PC-9 (cell line): ENCODE measurements around the gene C10orf105. TPM values are rescaled to one million over a fixed set of nuclear protein-coding genes. Genes with fewer than 3 reads are reported as not detected.

Experiments used
- BruUV-seq: library from RNA; stranded (reverse); fragments of 400-500 nt; replicated peaks from 2 replicates; lab custom pipeline; 2021; lab: Mats Ljungman, UMichigan
- CTCF ChIA-PET: fragments of 300-600 bp; sonication (Branson Sonifier 250); formaldehyde crosslinking; loops from one replicate; lab custom pipeline; 2022; ENCODE audit warnings: antibody characterized with exemption; lab: Charles Lee
- POLR2A ChIA-PET: fragments of 300-600 bp; sonication (Branson Sonifier 250); formaldehyde crosslinking; loops from one replicate; lab custom pipeline; 2022; ENCODE audit warnings: antibody characterized with exemption; ENCODE audit not compliant: unreplicated experiment; lab: Charles Lee
- DNase-seq, 2 experiments: peaks; one replicate each; pipeline versions ENCODE4 v3.0.0 to v3.0.0-alpha.2; 2015 to 2022; ENCODE audit warnings: mixed read lengths in 1 of 2
- H2AFZ ChIP-seq: fragments of 200-600 bp; sonication (generic); 2 replicates; pipeline ENCODE4 v1.8.1; 2017; ENCODE audit warnings: antibody characterized with exemption
- H3F3A ChIP-seq: fragments of 200-600 bp; sonication (generic); 2 replicates; pipeline ENCODE4 v1.8.1; 2017; ENCODE audit warnings: antibody characterized with exemption, mild to moderate bottlenecking, low read depth; ENCODE audit not compliant: insufficient read depth
- H3K27ac ChIP-seq: fragments of 200-600 bp; sonication (generic); 2 replicates; pipeline ENCODE4 v1.6.1; 2016; ENCODE audit warnings: mixed run types
- H3K27me3 ChIP-seq: fragments of 200-600 bp; sonication (generic); 2 replicates; pipeline ENCODE4 v1.6.1; 2016; ENCODE audit warnings: low read depth, mixed run types; ENCODE audit not compliant: insufficient read depth
- H3K36me3 ChIP-seq: fragments of 200-600 bp; sonication (generic); 2 replicates; pipeline ENCODE4 v1.6.1; 2016; ENCODE audit warnings: low read depth, mixed run types
- H3K4me1 ChIP-seq: fragments of 200-600 bp; sonication (generic); replicated peaks from 2 replicates; pipeline ENCODE4 v1.6.1; 2016; ENCODE audit warnings: mixed run types; ENCODE audit not compliant: insufficient read depth
- H3K4me2 ChIP-seq: fragments of 200-600 bp; sonication (generic); 2 replicates; pipeline ENCODE4 v1.6.1; 2017; ENCODE audit warnings: mixed run types
- H3K4me3 ChIP-seq: fragments of 200-600 bp; sonication (generic); 2 replicates; pipeline ENCODE4 v1.6.1; 2016; ENCODE audit warnings: mixed run types
- H3K79me2 ChIP-seq: fragments of 200-600 bp; sonication (generic); 2 replicates; pipeline ENCODE4 v1.6.1; 2017; ENCODE audit warnings: low read depth, mixed run types
- H3K9me2 ChIP-seq: fragments of 200-600 bp; sonication (generic); 2 replicates; pipeline ENCODE4 v1.8.1; 2017; ENCODE audit warnings: mild to moderate bottlenecking; ENCODE audit not compliant: insufficient read depth
- H3K9me3 ChIP-seq: fragments of 200-600 bp; sonication (generic); 2 replicates; pipeline ENCODE4 v1.8.1; 2016; ENCODE audit warnings: low read depth; ENCODE audit not compliant: insufficient read depth
- H4K20me1 ChIP-seq: fragments of 200-600 bp; sonication (generic); 2 replicates; pipeline ENCODE4 v1.8.1; 2017; ENCODE audit not compliant: insufficient read depth
- CTCF ChIP-seq: fragments of 200-600 bp; sonication (generic); conservative IDR thresholded peaks from 2 replicates; pipeline ENCODE4 v1.6.1; 2017; ENCODE audit warnings: mixed run types, antibody characterized with exemption, mild to moderate bottlenecking, moderate library complexity
- EZH2 ChIP-seq: fragments of 200-600 bp; sonication (generic); IDR thresholded peaks from 2 replicates; pipeline ENCODE4 v1.8.0; 2017; ENCODE audit warnings: antibody characterized with exemption, low read depth
- intact Hi-C: fragments of 100-400 bp; cut with micrococcal nuclease; formaldehyde crosslinking; loops from one replicate; pipeline ENCODE4 v1.10.0; 2022; ENCODE audit not compliant: unreplicated experiment
- total RNA-seq: library from RNA; stranded (reverse); gene quantifications from 2 replicates; pipeline ENCODE4 v1.2.3, GENCODE V29; 2021

The C10orf105 gene
- total RNA-seq, 1 experiment from 2014 or later, result not detected

GRCh38 chr10:71741029-71741428, 21.5 kb upstream of the C10orf105 start:
- Histone ChIP-seq H3K36me3 (no peaks in the 10 kb centered on the region), H3K4me2 (no peak overlapping the region), H4K20me1 (no peaks in the 10 kb centered on the region), H3K9me2 (no peaks in the 10 kb centered on the region), H3K79me2 (no peaks in the 10 kb centered on the region), H3K4me3 (no peak overlapping the region), H3K27ac (no peak overlapping the region), H3K27me3 (no peaks in the 10 kb centered on the region), H3K9me3 (no peaks in the 10 kb centered on the region), H3F3A (peaks cover 9% of the 10 kb centered on the region; the same call in 1 of the 2 replicates), H3K4me1 (peaks cover 15% of the 10 kb centered on the region), H2AFZ (no peak overlapping the region)
- no peak for DNase-seq
- intact Hi-C loops, result no loop called here
- POLR2A ChIA-PET, result no interaction called here
- BruUV-seq, result no TSS peak
- TF ChIP-seq CTCF, result no peak
- TF ChIP-seq EZH2, result no peak
- CTCF ChIA-PET, result no interaction called here

GRCh38 chr10:71740069-71740653, 20.6 kb upstream of the C10orf105 start:
- CTCF ChIA-PET, result interaction anchor here (1.0 kb wide), 1 partner anchor 27 kb away, joined by 3 read pairs; no protein-coding TSS in a partner anchor
- no peaks in the 10 kb centered on the region for H4K20me1 ChIP-seq
- peak in 1 of 2 experiments; percentile 25 for DNase-seq

GRCh38 chr10:71739358-71739900, 19.9 kb upstream of the C10orf105 start:
- H3K27me3 ChIP-seq, result no peaks in the 10 kb centered on the region
- no peaks in the 10 kb centered on the region for H3K9me2 ChIP-seq
- no peak overlapping the region for H2AFZ ChIP-seq
- no peak for DNase-seq
- CTCF ChIA-PET, result interaction anchor here (1.0 kb wide), 1 partner anchor 27 kb away, joined by 3 read pairs; no protein-coding TSS in a partner anchor
- H3K4me1 ChIP-seq, result peaks cover 22% of the 10 kb centered on the region
- H3K27ac ChIP-seq, result no peak overlapping the region
- POLR2A ChIA-PET, result interaction anchor here (0.6 kb wide), 1 partner anchor 115 kb away, joined by 7 read pairs; no protein-coding TSS in a partner anchor
- TF ChIP-seq EZH2 (no peak), CTCF (no peak)
- H3K9me3 ChIP-seq, result no peaks in the 10 kb centered on the region
- no peak overlapping the region for H3K4me2 ChIP-seq
- H3F3A ChIP-seq, result peaks cover 9% of the 10 kb centered on the region; the same call in 1 of the 2 replicates
- intact Hi-C loops, result no loop called here
- H3K36me3 ChIP-seq, result no peaks in the 10 kb centered on the region
- H4K20me1 ChIP-seq, result no peaks in the 10 kb centered on the region
- no peaks in the 10 kb centered on the region for H3K79me2 ChIP-seq
- no peak overlapping the region for H3K4me3 ChIP-seq
- BruUV-seq, result no TSS peak

More at GRCh38 chr10:71740069-71740653, 20.6 kb upstream of the C10orf105 start:
- intact Hi-C loops, result no loop called here
- Histone ChIP-seq H3K9me3 (no peaks in the 10 kb centered on the region), H2AFZ (no peak overlapping the region), H3K27ac (no peak overlapping the region), H3K9me2 (no peaks in the 10 kb centered on the region), H3K4me3 (no peak overlapping the region), H3F3A (peaks cover 9% of the 10 kb centered on the region; the same call in 1 of the 2 replicates), H3K4me2 (no peak overlapping the region), H3K4me1 (peaks cover 22% of the 10 kb centered on the region), H3K27me3 (no peaks in the 10 kb centered on the region), H3K36me3 (no peaks in the 10 kb centered on the region), H3K79me2 (no peaks in the 10 kb centered on the region)
- POLR2A ChIA-PET, result interaction anchor here (0.6 kb wide), 1 partner anchor 115 kb away, joined by 7 read pairs; no protein-coding TSS in a partner anchor
- no TSS peak for BruUV-seq
- TF ChIP-seq EZH2 (no peak), CTCF (no peak)
